Left ventricle myocardium inferior (tissue), 1 donor: ENCODE measurements around the gene UPK1B. TPM values are rescaled to one million over a fixed set of nuclear protein-coding genes. Genes with fewer than 3 reads are reported as not detected.

Experiments
- DNase-seq: peaks from one replicate; pipeline ENCODE4 v3.0.0-alpha.2; 2020
- H3K27ac ChIP-seq: fragments of 200-600 bp; replicated peaks from 2 replicates; pipeline ENCODE4 v1.8.0; 2021
- H3K27me3 ChIP-seq: fragments of 200-600 bp; 2 replicates; pipeline ENCODE4 v1.8.0; 2021; ENCODE audit warnings: low read depth
- H3K36me3 ChIP-seq: fragments of 200-600 bp; 2 replicates; pipeline ENCODE4 v1.8.0; 2021
- H3K4me1 ChIP-seq: fragments of 200-600 bp; 2 replicates; pipeline ENCODE4 v1.8.0; 2021
- H3K4me3 ChIP-seq: fragments of 200-600 bp; 2 replicates; pipeline ENCODE4 v1.8.0; 2021; ENCODE audit warnings: mild to moderate bottlenecking, moderate library complexity
- H3K9me3 ChIP-seq: fragments of 200-600 bp; replicated peaks from 2 replicates; pipeline ENCODE4 v1.8.0; 2021
- intact Hi-C: fragments of 100-400 bp; cut with micrococcal nuclease; formaldehyde crosslinking; loops from one replicate; pipeline ENCODE4 v1.11.0; 2022
- total RNA-seq: library from RNA; stranded (reverse); fragmentation: NEBNext Ultra II Directional; extraction: Animal tissue kit (Norgen Biotek cat#: 25700); gene quantifications from one replicate; pipeline ENCODE4 v1.2.1, GENCODE V29; 2021
- TF ChIP-seq, protein P1 (sequence below): fragments of 200-600 bp; IDR thresholded peaks from 2 replicates; pipeline ENCODE4 v1.8.0; 2021; ENCODE audit warnings: antibody characterized with exemption, mild to moderate bottlenecking, borderline replicate concordance
- donor health status: DM: no; HTN: yes; CAD: no; lungs with severe emphysema.

The UPK1B gene
- total RNA-seq, 1 donor from 2014 or later, result not detected

DNA sequence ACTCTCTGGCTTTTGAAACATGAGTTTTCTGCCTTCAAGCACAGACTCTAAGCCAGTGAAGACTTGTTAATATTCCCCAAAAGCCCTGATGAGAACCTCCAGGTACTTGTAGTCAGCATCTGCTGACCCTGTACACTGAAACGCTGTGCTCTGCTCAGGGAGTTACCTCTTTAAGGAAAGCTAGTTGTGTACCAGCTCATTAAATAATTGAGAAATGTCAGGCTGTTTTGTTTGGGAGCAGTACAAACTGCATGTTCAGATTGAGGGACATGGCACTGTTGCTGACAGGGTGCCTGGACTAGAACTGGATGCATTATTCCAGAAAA, 21.7 kb downstream of the UPK1B start:
- no peaks in the 10 kb centered on the region for H3K9me3 ChIP-seq
- no peaks in the 10 kb centered on the region for H3K4me1 ChIP-seq
- no peaks in the 10 kb centered on the region for H3K27me3 ChIP-seq
- TF ChIP-seq, protein P1, sequence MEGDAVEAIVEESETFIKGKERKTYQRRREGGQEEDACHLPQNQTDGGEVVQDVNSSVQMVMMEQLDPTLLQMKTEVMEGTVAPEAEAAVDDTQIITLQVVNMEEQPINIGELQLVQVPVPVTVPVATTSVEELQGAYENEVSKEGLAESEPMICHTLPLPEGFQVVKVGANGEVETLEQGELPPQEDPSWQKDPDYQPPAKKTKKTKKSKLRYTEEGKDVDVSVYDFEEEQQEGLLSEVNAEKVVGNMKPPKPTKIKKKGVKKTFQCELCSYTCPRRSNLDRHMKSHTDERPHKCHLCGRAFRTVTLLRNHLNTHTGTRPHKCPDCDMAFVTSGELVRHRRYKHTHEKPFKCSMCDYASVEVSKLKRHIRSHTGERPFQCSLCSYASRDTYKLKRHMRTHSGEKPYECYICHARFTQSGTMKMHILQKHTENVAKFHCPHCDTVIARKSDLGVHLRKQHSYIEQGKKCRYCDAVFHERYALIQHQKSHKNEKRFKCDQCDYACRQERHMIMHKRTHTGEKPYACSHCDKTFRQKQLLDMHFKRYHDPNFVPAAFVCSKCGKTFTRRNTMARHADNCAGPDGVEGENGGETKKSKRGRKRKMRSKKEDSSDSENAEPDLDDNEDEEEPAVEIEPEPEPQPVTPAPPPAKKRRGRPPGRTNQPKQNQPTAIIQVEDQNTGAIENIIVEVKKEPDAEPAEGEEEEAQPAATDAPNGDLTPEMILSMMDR, result no peak
- intact Hi-C loops, result no loop called here
- no peak overlapping the region for H3K4me3 ChIP-seq
- H3K27ac ChIP-seq, result no peak overlapping the region
- no peak for DNase-seq
- H3K36me3 ChIP-seq, result no peaks in the 10 kb centered on the region

DNA sequence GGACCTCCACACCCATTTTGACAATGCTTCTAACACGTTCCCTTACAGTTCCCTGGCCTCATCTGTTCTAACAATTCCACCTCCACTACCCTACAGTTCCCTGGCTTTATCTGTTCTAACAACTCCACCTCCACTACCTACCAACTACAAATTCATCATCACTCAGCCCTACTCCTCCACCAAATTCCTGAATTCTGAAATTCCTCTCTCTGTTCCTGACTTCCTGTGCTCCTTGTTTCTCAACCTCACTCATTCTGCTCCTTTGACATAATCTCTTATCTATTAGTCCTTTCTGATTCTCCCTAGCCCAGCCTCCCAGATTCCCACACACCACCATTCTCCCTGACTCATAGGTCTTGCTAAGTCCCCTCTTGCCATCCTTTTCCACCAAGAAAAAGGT, 22.5 kb downstream of the UPK1B start:
- Histone ChIP-seq H3K4me1 (no peaks in the 10 kb centered on the region), H3K9me3 (no peaks in the 10 kb centered on the region), H3K36me3 (no peaks in the 10 kb centered on the region), H3K27me3 (no peaks in the 10 kb centered on the region), H3K27ac (no peak overlapping the region), H3K4me3 (no peak overlapping the region)
- TF ChIP-seq, protein P1, result no peak
- no peak for DNase-seq
- intact Hi-C loops, result no loop called here

DNA sequence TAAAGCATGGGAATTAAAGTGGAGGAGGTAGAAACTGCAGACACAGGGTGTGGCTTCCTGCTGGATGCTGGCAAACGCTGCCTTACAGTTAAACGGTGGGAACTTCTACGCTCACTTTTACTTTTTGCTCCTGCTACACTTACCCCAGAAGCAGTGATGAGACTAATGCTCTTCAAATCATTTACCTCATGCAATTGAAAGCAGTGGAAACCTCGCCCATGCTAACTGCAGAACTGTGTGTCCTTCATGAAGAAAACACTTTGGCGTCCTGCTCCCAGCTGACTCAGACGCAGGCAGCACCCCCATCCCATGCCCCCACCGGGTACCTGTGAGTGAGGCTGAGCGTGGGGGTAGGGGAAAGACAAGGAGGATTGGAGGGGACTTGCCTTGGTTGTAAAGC, 31.8 kb downstream of the UPK1B start:
- intact Hi-C loops, result no loop called here
- Histone ChIP-seq H3K4me1 (peaks cover 12% of the 10 kb centered on the region), H3K9me3 (no peaks in the 10 kb centered on the region), H3K27ac (no peak overlapping the region), H3K4me3 (no peak overlapping the region), H3K36me3 (peaks cover 15% of the 10 kb centered on the region), H3K27me3 (no peaks in the 10 kb centered on the region)
- no peak for DNase-seq
- TF ChIP-seq, protein P1, result no peak

DNA sequence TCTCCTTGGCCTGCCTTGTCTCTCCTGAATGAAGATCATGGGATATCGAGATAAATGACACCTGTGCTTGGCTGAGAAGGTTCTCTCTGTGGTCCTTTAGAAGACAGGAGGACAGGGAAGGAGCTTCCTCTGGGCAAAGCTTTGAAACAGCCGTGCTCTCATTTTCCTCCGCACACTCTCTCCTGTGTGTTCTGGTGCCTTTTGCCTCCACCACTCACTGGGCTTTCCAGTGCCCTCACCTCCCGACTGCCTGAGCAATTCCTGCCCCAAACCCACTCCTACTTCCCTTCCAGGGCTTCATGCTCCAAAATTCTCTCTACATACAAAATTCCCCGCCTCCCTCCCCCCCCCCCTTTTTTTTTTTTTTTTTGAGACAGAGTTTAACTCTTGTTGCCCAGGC, 32.3 kb downstream of the UPK1B start:
- Histone ChIP-seq H3K9me3 (no peaks in the 10 kb centered on the region), H3K27ac (no peak overlapping the region), H3K4me1 (peaks cover 12% of the 10 kb centered on the region), H3K27me3 (no peaks in the 10 kb centered on the region), H3K4me3 (no peak overlapping the region), H3K36me3 (peaks cover 20% of the 10 kb centered on the region)
- intact Hi-C loops, result no loop called here
- TF ChIP-seq, protein P1, result no peak
- DNase-seq, result no peak

DNA sequence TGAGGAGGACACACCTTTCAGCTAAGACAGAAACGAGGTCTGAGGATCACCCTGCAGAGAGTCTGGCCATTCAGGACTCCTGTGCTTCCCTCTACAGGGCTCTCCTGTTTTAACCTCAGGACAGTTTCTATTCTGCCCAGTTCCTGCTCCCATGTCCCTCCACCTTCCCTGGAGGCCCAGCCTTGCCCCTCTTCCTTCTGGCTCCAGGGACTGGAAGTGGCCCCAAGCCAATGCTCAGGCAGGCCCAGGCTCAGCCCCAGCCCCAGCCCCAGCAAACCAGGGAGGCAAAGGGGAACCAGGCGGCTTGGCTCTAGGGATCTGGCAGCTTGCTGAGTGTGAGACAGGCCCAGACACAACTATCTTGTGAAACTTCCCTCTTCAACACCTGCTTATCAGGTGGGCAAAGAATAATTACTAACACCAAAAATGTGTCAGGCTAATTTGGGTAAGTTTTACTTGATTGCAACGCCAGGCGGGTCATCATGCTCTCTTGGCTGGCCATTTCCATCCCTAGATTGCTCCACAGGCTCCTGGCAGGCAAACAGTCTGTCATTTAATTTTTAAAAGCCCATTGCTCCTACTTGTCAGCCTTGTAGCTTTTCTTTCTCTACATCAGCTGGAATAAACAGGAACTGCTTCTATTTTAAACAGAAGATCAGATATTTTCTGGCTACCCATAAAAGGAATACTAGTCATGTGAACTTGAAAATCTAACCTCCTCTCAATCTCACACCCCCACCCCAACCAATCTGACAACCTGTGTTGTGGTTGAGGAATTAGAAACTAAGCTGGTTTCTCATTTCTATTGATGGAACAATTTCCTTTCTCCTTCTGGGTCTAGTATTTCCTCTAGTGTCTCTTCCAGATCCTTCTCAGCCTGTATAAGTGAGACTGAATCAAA, 33.5 kb downstream of the UPK1B start:
- intact Hi-C loops, result no loop called here
- no peak overlapping the region for H3K27ac ChIP-seq
- no peak for DNase-seq

More for the DNA sequence above, 33.5 kb downstream of the UPK1B start:
- TF ChIP-seq, protein P1, result no peak
- H3K27me3 ChIP-seq, result no peaks in the 10 kb centered on the region
- H3K36me3 ChIP-seq, result peaks cover 30% of the 10 kb centered on the region
- H3K9me3 ChIP-seq, result no peaks in the 10 kb centered on the region
- H3K4me3 ChIP-seq, result no peak overlapping the region
- peaks cover 12% of the 10 kb centered on the region for H3K4me1 ChIP-seq
